DND-41 (cell line): Measurements from ENCODE around the gene TTLL12.

Experiments
- ATAC-seq: fragments of 200-7000 bp; cut with Tn5 transposase; 3 replicates; pipeline ENCODE4 v1.9.1; 2021; ENCODE audit warnings: low read depth; ENCODE audit not compliant: insufficient read depth
- DNase-seq: peaks from one replicate; pipeline ENCODE4 v3.0.0-alpha.2; 2020
- H2AFZ ChIP-seq: 2 replicates; pipeline ENCODE4 v1.6.0; 2012; ENCODE audit warnings: low read depth, low read length
- H3K27ac ChIP-seq: 2 replicates; pipeline ENCODE4 v1.5.1; 2012; ENCODE audit warnings: low read length, inconsistent platforms
- H3K27me3 ChIP-seq: fragments of 200-600 bp; sonication (generic); 2 replicates; pipeline ENCODE4 v1.6.0; 2012; ENCODE audit warnings: low read length, mild to moderate bottlenecking, inconsistent platforms; ENCODE audit not compliant: insufficient read depth, poor library complexity
- H3K36me3 ChIP-seq: 2 replicates; pipeline ENCODE4 v1.5.1; 2012; ENCODE audit warnings: low read length, inconsistent platforms; ENCODE audit not compliant: insufficient read depth
- H3K4me1 ChIP-seq: 2 replicates; pipeline ENCODE4 v1.5.1; 2012; ENCODE audit warnings: mild to moderate bottlenecking, low read length; ENCODE audit not compliant: insufficient read depth
- H3K4me2 ChIP-seq: 2 replicates; pipeline ENCODE4 v1.6.0; 2012; ENCODE audit warnings: mild to moderate bottlenecking, moderate library complexity, low read length, inconsistent platforms; ENCODE audit not compliant: insufficient read depth
- H3K4me3 ChIP-seq, 2 experiments: fragments of 200-600 bp in 1 of 2; shearing (Covaris generic) in 1 of 2; 2 replicates each; pipeline ENCODE4 v1.5.1; 2012 to 2016; ENCODE audit warnings: inconsistent platforms in 2 of 2, low read length in 2 of 2, mild to moderate bottlenecking in 2 of 2, low read depth in 1 of 2, moderate library complexity in 1 of 2
- H3K79me2 ChIP-seq: 2 replicates; pipeline ENCODE4 v1.6.0; 2012; ENCODE audit warnings: low read length, inconsistent platforms; ENCODE audit not compliant: insufficient read depth
- H3K9ac ChIP-seq: 2 replicates; pipeline ENCODE4 v1.6.0; 2012; ENCODE audit warnings: low read depth, mild to moderate bottlenecking, inconsistent platforms, low read length, moderate library complexity
- H3K9me3 ChIP-seq: 2 replicates; pipeline ENCODE4 v1.5.1; 2012; ENCODE audit warnings: low read length, moderate library complexity, mild to moderate bottlenecking, inconsistent platforms; ENCODE audit not compliant: insufficient read depth, severe bottlenecking
- H4K20me1 ChIP-seq: 2 replicates; pipeline ENCODE4 v1.6.0; 2012; ENCODE audit warnings: low read length; ENCODE audit not compliant: insufficient read depth
- CTCF ChIP-seq: IDR thresholded peaks from 2 replicates; pipeline ENCODE4 v1.5.1; 2012; ENCODE audit warnings: borderline replicate concordance, low read length, moderate library complexity, mild to moderate bottlenecking; ENCODE audit not compliant: poor library complexity, severe bottlenecking; ENCODE audit errors: extremely low read depth
- EZH2 ChIP-seq: IDR thresholded peaks from 3 replicates; pipeline ENCODE4 v1.6.1; 2012; ENCODE audit warnings: borderline replicate concordance, low read depth, mild to moderate bottlenecking, moderate library complexity, low read length, inconsistent platforms; ENCODE audit not compliant: severe bottlenecking

TTLL12 gene

GRCh38 chr22:43163241-43163795 lies 23.6 kb downstream of the TTLL12 start:
- Histone ChIP-seq H3K36me3 (peaks cover 8% of the 10 kb centered on the region), H3K9me3 (no peaks in the 10 kb centered on the region), H3K9ac (no peak overlapping the region), H3K4me2 (no peak overlapping the region), H3K27me3 (no peaks in the 10 kb centered on the region), H3K4me1 (no peaks in the 10 kb centered on the region), H3K4me3 (no peak overlapping the region), H2AFZ (no peak overlapping the region), H3K27ac (no peak overlapping the region), H3K79me2 (no peaks in the 10 kb centered on the region), H4K20me1 (peaks cover 10% of the 10 kb centered on the region; the same call in 1 of the 2 replicates)
- no peak for ATAC-seq
- DNase-seq = no peak
- no peak for TF ChIP-seq EZH2

GRCh38 chr22:43162412-43163150 lies 24.4 kb downstream of the TTLL12 start:
- DNase-seq (no peak), ATAC-seq (no peak)
- no peak overlapping the region for H2AFZ ChIP-seq
- H3K79me2 ChIP-seq = no peaks in the 10 kb centered on the region
- H3K4me3 ChIP-seq = no peak overlapping the region
- no peak overlapping the region for H3K27ac ChIP-seq
- H4K20me1 ChIP-seq = peaks cover 6% of the 10 kb centered on the region; the same call in 1 of the 2 replicates
- H3K4me1 ChIP-seq = no peaks in the 10 kb centered on the region
- no peaks in the 10 kb centered on the region for H3K9me3 ChIP-seq
- no peak overlapping the region for H3K9ac ChIP-seq
- H3K4me2 ChIP-seq = no peak overlapping the region
- no peaks in the 10 kb centered on the region for H3K27me3 ChIP-seq
- H3K36me3 ChIP-seq = peaks cover 1% of the 10 kb centered on the region
- no peak for TF ChIP-seq EZH2
- no peak for TF ChIP-seq CTCF

GRCh38 chr22:43160497-43161126 lies 26.3 kb downstream of the TTLL12 start:
- Histone ChIP-seq H3K27me3 (no peaks in the 10 kb centered on the region), H3K4me1 (no peaks in the 10 kb centered on the region), H3K27ac (no peak overlapping the region), H2AFZ (no peak overlapping the region), H3K36me3 (no peaks in the 10 kb centered on the region), H4K20me1 (peaks cover 2% of the 10 kb centered on the region; the same call in 1 of the 2 replicates), H3K4me2 (no peak overlapping the region), H3K79me2 (no peaks in the 10 kb centered on the region), H3K4me3 (no peak overlapping the region), H3K9me3 (no peaks in the 10 kb centered on the region), H3K9ac (no peak overlapping the region)
- no peak for DNase-seq
- ATAC-seq = no peak
- TF ChIP-seq CTCF = no peak
- no peak for TF ChIP-seq EZH2
